Astrocyte of the spinal cord (primary cell): Measurements from ENCODE around the gene HOXB3.

ENCODE experiments used
- DNase-seq: peaks from one replicate; pipeline ENCODE4 v3.0.0; 2011; ENCODE audit warnings: low read depth, low spot score
- H3K4me3 ChIP-seq: 2 replicates; pipeline ENCODE4 v1.5.1; 2011; ENCODE audit warnings: low read depth, mild to moderate bottlenecking, low read length, moderate library complexity
- CTCF ChIP-seq: IDR thresholded peaks from 2 replicates; pipeline ENCODE4 v1.5.1; 2012; ENCODE audit warnings: low read depth, mild to moderate bottlenecking, low read length, inconsistent platforms
- in situ Hi-C: cut with HindIII; loops from 2 replicates; pipeline ENCODE4 v1.10.0; 2017; ENCODE audit warnings: low sequenced_read_pairs

HOXB3 gene

DNA sequence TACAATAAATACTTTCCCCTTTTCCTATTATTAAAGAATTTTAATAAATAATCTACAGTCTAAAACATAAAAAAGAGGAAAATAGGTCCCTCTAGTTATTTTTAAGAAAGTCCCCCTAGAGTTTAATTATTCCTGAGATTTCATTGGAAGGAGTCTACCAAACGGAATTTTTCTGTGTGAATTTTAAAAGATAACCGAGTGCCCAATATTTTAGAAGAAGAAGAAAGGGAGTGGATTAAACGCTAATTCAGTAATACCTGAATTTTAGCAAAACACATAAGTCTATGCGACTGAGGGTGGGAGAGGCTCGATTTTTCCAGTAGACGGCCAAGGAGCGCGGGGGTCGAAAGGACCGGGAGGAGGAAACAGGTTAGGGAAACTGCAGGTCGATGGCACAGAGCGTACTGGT is 47.3 kb downstream of the HOXB3 start:
- DNase-seq, result no peak
- in situ Hi-C loops, result no loop called here
- peak overlapping the region; percentile 93 for H3K4me3 ChIP-seq
- TF ChIP-seq CTCF, result no peak

DNA sequence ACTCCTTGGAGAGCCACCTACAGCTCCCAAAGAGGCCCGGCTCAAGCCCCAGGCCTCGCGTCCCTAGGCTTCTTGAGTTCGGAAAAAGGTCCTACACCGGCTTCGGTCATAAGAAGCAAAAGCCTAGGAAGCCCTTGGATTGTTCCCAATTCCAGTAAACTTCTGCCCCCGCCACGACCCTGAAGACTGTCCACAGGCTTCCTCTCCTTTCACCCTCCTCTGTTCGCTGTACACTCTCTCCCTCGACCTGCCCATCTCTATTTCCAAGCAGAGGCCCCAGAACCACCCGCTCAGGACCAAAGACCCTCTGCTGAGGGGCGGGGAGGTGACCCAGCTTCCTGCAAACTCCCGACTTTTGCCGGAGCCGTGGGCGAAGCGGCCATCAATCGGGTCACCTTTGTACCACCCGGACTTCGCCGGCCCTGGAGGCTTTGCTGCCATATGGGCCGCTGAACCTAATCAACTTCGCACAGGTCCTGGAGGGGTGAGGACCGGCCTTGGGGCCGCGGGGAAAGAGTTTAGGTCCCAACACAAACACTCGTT is 47.9 kb downstream of the HOXB3 start:
- in situ Hi-C loops, result no loop called here
- peak overlapping the region; percentile 93 for H3K4me3 ChIP-seq
- TF ChIP-seq CTCF, result no peak
- no peak for DNase-seq

DNA sequence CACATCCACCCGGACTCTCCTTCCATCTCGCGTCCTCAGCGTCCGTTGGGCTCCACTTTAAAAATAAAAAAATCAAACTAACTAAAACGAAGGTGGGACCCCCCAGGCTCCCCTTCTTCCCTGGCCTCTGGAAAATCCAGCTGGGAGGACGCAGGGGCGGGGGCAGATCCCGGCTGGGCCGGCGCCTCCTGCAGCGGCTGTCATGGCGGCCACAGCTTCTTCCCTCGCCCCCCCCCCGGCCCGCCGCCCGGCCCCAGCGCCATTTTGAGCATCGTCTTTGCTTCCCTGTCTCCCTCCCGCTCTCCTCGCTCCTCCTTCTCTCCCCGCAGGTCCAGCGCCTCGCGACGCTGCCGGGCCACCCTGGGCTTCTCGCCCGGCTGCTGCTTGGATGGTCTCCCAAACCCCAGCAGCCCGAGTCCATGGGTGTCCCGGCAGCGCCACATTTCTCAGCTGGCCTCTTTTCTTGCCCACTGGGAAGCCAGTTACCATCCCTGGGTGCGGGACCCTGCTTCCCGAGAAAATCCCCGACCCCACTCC is 48.4 kb downstream of the HOXB3 start:
- H3K4me3 ChIP-seq, result peak overlapping the region; percentile 93
- DNase-seq, result peak; percentile 77
- in situ Hi-C loops, result no loop called here
- no peak for TF ChIP-seq CTCF

DNA sequence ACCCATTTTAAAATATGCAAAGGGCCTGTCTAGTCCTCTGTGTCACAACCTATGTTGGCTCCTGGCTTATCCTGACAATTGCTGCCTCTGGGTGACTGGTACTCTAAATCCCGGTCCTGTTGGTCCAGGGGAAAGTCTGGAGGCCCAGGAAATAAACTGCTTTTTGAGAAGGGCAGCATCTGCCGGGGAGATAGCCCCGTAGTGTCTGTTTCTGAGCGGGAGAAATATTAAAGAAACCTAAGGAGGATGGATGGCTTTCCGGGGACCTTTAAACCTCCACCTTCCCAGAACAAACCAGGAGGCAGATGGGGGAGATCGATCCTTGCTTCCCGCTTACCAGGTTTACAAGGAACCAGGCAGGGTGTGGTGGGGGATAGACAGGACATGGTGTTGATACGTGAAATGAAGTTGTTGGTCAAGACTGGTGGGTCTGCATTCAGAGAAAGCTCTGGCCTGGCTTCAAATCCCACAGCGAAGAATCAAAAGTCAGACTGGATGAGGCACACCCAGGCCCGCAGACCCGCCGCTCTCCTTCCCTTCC is 48.9 kb downstream of the HOXB3 start:
- TF ChIP-seq CTCF, result no peak
- DNase-seq, result peak; percentile 46
- in situ Hi-C loops, result no loop called here
- H3K4me3 ChIP-seq, result peak overlapping the region; percentile 93

DNA sequence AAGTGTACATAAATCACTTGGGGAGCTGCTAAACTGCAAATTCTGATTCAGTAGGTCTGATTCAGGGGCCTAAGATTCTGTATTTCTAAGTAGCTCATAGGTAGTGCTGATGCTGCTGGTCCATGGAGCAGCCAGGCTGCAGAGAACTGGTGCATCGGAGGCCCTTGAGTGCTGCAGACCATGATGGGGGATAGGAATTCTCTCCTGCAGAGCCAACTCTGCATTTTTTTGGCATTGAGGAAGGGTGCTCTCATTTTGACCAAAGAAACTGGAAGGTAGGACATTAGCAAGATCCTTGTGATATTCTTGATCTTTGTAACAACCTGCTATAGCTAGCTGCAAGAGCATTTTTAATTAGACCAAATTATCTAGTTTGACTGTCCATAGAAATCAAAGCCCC is 49.8 kb downstream of the HOXB3 start:
- in situ Hi-C loops, result no loop called here
- peak; percentile 61 for DNase-seq
- H3K4me3 ChIP-seq, result peak overlapping the region; percentile 24
- no peak for TF ChIP-seq CTCF

DNA sequence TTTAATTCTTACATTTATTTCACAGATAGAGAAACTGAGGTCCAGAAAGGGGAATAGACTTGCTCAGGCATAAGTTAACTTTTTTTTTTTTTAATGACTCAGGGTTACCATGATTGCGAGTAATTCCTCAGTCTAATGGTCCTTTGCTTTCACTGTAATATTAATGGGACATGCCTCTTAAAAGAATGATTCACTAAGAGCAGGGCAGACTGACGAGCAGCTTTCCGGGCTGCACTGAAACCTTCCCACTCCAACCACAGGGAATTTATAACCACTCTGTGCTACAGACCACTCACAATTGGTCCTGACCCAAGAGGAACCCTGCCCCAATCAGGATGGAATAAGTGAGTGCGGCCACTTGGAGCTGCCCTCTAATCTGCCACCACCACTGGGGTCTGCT is 50.9 kb downstream of the HOXB3 start:
- H3K4me3 ChIP-seq, result peak overlapping the region; percentile 2
- TF ChIP-seq CTCF, result no peak
- in situ Hi-C loops, result no loop called here
- peak; percentile 94 for DNase-seq
